Neuronal stem cell (in vitro differentiated cells): ENCODE results near the gene LYPLAL1.
"Not testable (repeated sequence)": the region's sequence is repeated elsewhere in the genome, so short reads cannot be mapped to it uniquely, and the experiment has no call there.

Experiments used
- DNase-seq: peaks from one replicate; pipeline ENCODE4 v3.0.0-alpha.2; 2013; ENCODE audit warnings: low spot score
- H2AFZ ChIP-seq: one replicate; pipeline ENCODE4 v1.6.1; 2013; ENCODE audit warnings: mild to moderate bottlenecking, low read length, inconsistent platforms
- H2AK5ac ChIP-seq: 2 replicates; pipeline ENCODE4 v1.6.1; 2013; ENCODE audit warnings: low read depth, mild to moderate bottlenecking, inconsistent platforms, low read length, moderate library complexity, mixed read lengths
- H2BK120ac ChIP-seq: 2 replicates; pipeline ENCODE4 v1.6.1; 2013; ENCODE audit warnings: low read depth, mild to moderate bottlenecking, inconsistent platforms, low read length, moderate library complexity, mixed read lengths
- H2BK12ac ChIP-seq: one replicate; pipeline ENCODE4 v1.6.1; 2013; ENCODE audit warnings: low read length, inconsistent platforms
- H2BK15ac ChIP-seq: 2 replicates; pipeline ENCODE4 v1.6.1; 2013; ENCODE audit warnings: mild to moderate bottlenecking, low read length, inconsistent platforms, mixed read lengths
- H2BK5ac ChIP-seq: one replicate; pipeline ENCODE4 v1.6.1; 2013; ENCODE audit warnings: inconsistent platforms, mild to moderate bottlenecking, low read length, moderate library complexity
- H3K14ac ChIP-seq: one replicate; pipeline ENCODE4 v1.6.1; 2013; ENCODE audit warnings: low read length, inconsistent platforms
- H3K18ac ChIP-seq: 2 replicates; pipeline ENCODE4 v1.6.1; 2013; ENCODE audit warnings: low read length, inconsistent platforms
- H3K23ac ChIP-seq: 2 replicates; pipeline ENCODE4 v1.6.1; 2013; ENCODE audit warnings: low read depth, mild to moderate bottlenecking, mixed read lengths, low read length, inconsistent platforms; ENCODE audit not compliant: poor library complexity
- H3K27ac ChIP-seq: replicated peaks from 3 replicates; pipeline ENCODE4 v1.5.1; 2013; ENCODE audit warnings: low read length, inconsistent platforms
- H3K27me3 ChIP-seq, 3 experiments: 2 replicates each; pipeline ENCODE4 v1.6.1; 2013; ENCODE audit warnings: low read length in 3 of 3, mild to moderate bottlenecking in 2 of 3, inconsistent platforms in 1 of 3, low read depth in 1 of 3, mixed read lengths in 1 of 3, moderate library complexity in 1 of 3; ENCODE audit not compliant: control insufficient read depth in 3 of 3, insufficient read depth in 3 of 3
- H3K36me3 ChIP-seq, 2 donors: replicated peaks in 1 of 2; 2 replicates each; pipeline ENCODE4 v1.6.1; 2013; ENCODE audit warnings: low read length in 2 of 2; ENCODE audit not compliant: control insufficient read depth in 2 of 2, insufficient read depth in 2 of 2
- H3K4ac ChIP-seq: 2 replicates; pipeline ENCODE4 v1.6.1; 2013; ENCODE audit warnings: inconsistent platforms, mild to moderate bottlenecking, low read length, moderate library complexity
- H3K4me1 ChIP-seq, 2 donors: 1 replicate in 1 of 2; 2 replicates in 1 of 2; pipeline ENCODE4 v1.6.1; 2013; ENCODE audit warnings: low read length in 2 of 2, low read depth in 1 of 2; ENCODE audit not compliant: control insufficient read depth in 2 of 2, insufficient read depth in 1 of 2
- H3K4me2 ChIP-seq: one replicate; pipeline ENCODE4 v1.6.1; 2013; ENCODE audit warnings: mild to moderate bottlenecking, low read length, inconsistent platforms; ENCODE audit not compliant: insufficient read depth, poor library complexity, severe bottlenecking
- H3K4me3 ChIP-seq, 2 donors: 2 replicates each; pipeline ENCODE4 v1.5.1; 2013; ENCODE audit warnings: low read length in 2 of 2, mild to moderate bottlenecking in 2 of 2, inconsistent platforms in 1 of 2, moderate library complexity in 1 of 2
- H3K79me1 ChIP-seq: one replicate; pipeline ENCODE4 v1.6.1; 2013; ENCODE audit warnings: low read depth, mild to moderate bottlenecking, inconsistent platforms, low read length, moderate library complexity
- H3K9ac ChIP-seq: one replicate; pipeline ENCODE4 v1.6.1; 2013; ENCODE audit warnings: mild to moderate bottlenecking, low read depth, low read length, inconsistent platforms; ENCODE audit not compliant: poor library complexity
- H3K9me3 ChIP-seq, 2 donors: replicated peaks in 1 of 2; 2 replicates each; pipeline versions ENCODE3 to v1.6.1; 2013; ENCODE audit warnings: low read length in 2 of 2, mild to moderate bottlenecking in 2 of 2, inconsistent platforms in 1 of 2, low read depth in 1 of 2, mixed read lengths in 1 of 2, moderate library complexity in 1 of 2; ENCODE audit not compliant: control insufficient read depth in 2 of 2, insufficient read depth in 1 of 2
- H4K8ac ChIP-seq: one replicate; pipeline ENCODE4 v1.6.1; 2013; ENCODE audit warnings: low read depth, mild to moderate bottlenecking, inconsistent platforms, low read length, moderate library complexity
- H4K91ac ChIP-seq: one replicate; pipeline ENCODE4 v1.6.1; 2013; ENCODE audit warnings: low read length, low read depth, mild to moderate bottlenecking, inconsistent platforms; ENCODE audit not compliant: poor library complexity
- WGBS, 2 donors: extraction: QIAGEN DNeasy Blood & Tissue Kit; methylation state at CpG; one replicate each; pipeline ENCODE4 v1.1.7; 2013; ENCODE audit warnings: missing lambda C conversion rate in 2 of 2, mixed read lengths in 1 of 2; ENCODE audit not compliant: insufficient read length in 2 of 2, insufficient replicate concordance in 1 of 2; ENCODE audit errors: extremely low coverage in 2 of 2; 5-methylcytosine and 5-hydroxymethylcytosine counted together

Gene LYPLAL1

GRCh38 chr1:219250468-219250867 lies 76.8 kb downstream of the LYPLAL1 start:
- not testable (repeated sequence) for H3K4ac ChIP-seq, H3K23ac ChIP-seq, H2BK5ac ChIP-seq, H4K8ac ChIP-seq, H2BK120ac ChIP-seq, H3K27ac ChIP-seq, H3K36me3 ChIP-seq, H2AK5ac ChIP-seq, H3K4me2 ChIP-seq, H2BK12ac ChIP-seq, H3K9ac ChIP-seq, H3K79me1 ChIP-seq, H3K14ac ChIP-seq, H3K18ac ChIP-seq, H2BK15ac ChIP-seq, H3K4me3 ChIP-seq, H4K91ac ChIP-seq, H3K9me3 ChIP-seq, DNase-seq, H3K4me1 ChIP-seq, H3K27me3 ChIP-seq, H2AFZ ChIP-seq
- no CpG with 5 or more reads among the region's 2 CpGs for WGBS, 2 donors

GRCh38 chr1:219257751-219258150 lies 84.1 kb downstream of the LYPLAL1 start:
- no peaks in the 10 kb centered on the region for H3K4me1 ChIP-seq
- H3K36me3 ChIP-seq = no peaks in the 10 kb centered on the region
- H3K27me3 ChIP-seq = no peaks in the 10 kb centered on the region
- no peak overlapping the region for H3K4ac ChIP-seq
- no peak overlapping the region for H2BK12ac ChIP-seq
- no peak overlapping the region for H2AK5ac ChIP-seq
- no peak overlapping the region for H3K18ac ChIP-seq
- H3K9me3 ChIP-seq = peaks cover 1 to 17% of the 10 kb centered on the region in 2 donors
- no CpG with 5 or more reads among the region's 2 CpGs for WGBS, 2 donors
- H4K8ac ChIP-seq = no peak overlapping the region
- no peak overlapping the region for H3K9ac ChIP-seq
- no peak overlapping the region for H3K14ac ChIP-seq
- H2BK15ac ChIP-seq = no peak overlapping the region
- H2BK5ac ChIP-seq = no peak overlapping the region
- H2AFZ ChIP-seq = no peak overlapping the region
- H3K27ac ChIP-seq = no peak overlapping the region
- no peak overlapping the region for H3K4me2 ChIP-seq
- DNase-seq = no peak
- H3K23ac ChIP-seq = no peak overlapping the region
- no peaks in the 10 kb centered on the region for H3K79me1 ChIP-seq
- no peak overlapping the region for H3K4me3 ChIP-seq
- H4K91ac ChIP-seq = no peak overlapping the region
- H2BK120ac ChIP-seq = no peak overlapping the region

- H2BK120ac ChIP-seq = no peak overlapping the region
- no peak overlapping the region for H3K4ac ChIP-seq
- no peak overlapping the region for H4K91ac ChIP-seq
- H3K9ac ChIP-seq = no peak overlapping the region
- H2AK5ac ChIP-seq = no peak overlapping the region
- no peak overlapping the region for H3K23ac ChIP-seq
- no peak for DNase-seq
- no peak overlapping the region for H3K4me2 ChIP-seq
- no peaks in the 10 kb centered on the region for H3K36me3 ChIP-seq
- H2BK12ac ChIP-seq = no peak overlapping the region
- H3K14ac ChIP-seq = no peak overlapping the region
- no peak overlapping the region for H3K27ac ChIP-seq
- no peak overlapping the region for H4K8ac ChIP-seq
- no CpG with 5 or more reads among the region's 2 CpGs for WGBS, 2 donors
- H3K79me1 ChIP-seq = no peaks in the 10 kb centered on the region
- no peak overlapping the region for H3K18ac ChIP-seq
- H3K9me3 ChIP-seq = peaks cover 4 to 23% of the 10 kb centered on the region in 2 donors
- H2BK5ac ChIP-seq = no peak overlapping the region
- H2AFZ ChIP-seq = no peak overlapping the region
- no peak overlapping the region for H3K4me3 ChIP-seq
- H3K27me3 ChIP-seq = no peaks in the 10 kb centered on the region
- peaks cover 2 to 8% of the 10 kb centered on the region in 2 donors for H3K4me1 ChIP-seq
- no peak overlapping the region for H2BK15ac ChIP-seq
Observed at GRCh38 chr1:219261454-219261853, 87.8 kb downstream of the LYPLAL1 start.
